Measurements from ENCODE around the gene DOCK3.

DNA sequence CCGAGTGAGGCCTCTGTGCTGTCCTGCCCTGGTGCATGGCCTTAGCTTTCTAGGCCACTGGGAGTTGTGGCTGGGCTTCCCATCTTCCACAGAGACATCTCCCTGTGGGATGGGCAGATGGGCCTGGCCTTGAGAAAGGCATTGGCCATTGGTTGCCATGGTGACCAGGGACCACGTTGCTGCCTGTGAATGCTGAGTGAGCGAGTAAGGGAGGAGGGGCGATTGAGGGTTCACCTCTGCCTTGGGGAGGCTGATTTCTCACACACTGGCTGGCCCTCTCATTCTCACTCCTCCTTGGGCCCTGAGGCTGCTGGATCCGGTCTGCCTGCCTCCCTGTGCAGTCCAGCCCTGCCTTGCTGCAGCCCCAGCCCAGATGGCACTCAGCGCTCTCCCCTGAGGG is 26.4 kb upstream of the DOCK3 start:
- TF ChIP-seq SIN3A (IDR thresholded peaks at IDR 0.05; ENCODE audit: borderline replicate concordance, insufficient read depth, low read length) (no peak), POLR2AphosphoS5 (IDR thresholded peaks at IDR 0.05; ENCODE audit: low read depth, low read length) (no peak)

Measured in PFSK-1 (cell line).